Stimulated activated CD4-positive, alpha-beta T cell treated with anti-CD3 and anti-CD28 coated beads, Interleukin-12 subunit alpha, Interleukin-12 subunit beta, amount 100 ng/mL, for 4 hours (primary cell): ENCODE data around the gene RHOF.
"Not testable (repeated sequence)": the region's sequence is repeated elsewhere in the genome, so short reads cannot be mapped to it uniquely, and the experiment has no call there.

Experiments
- DNase-seq: peaks from one replicate; pipeline ENCODE4 v3.0.0-alpha.2; 2020

Gene RHOF

DNA sequence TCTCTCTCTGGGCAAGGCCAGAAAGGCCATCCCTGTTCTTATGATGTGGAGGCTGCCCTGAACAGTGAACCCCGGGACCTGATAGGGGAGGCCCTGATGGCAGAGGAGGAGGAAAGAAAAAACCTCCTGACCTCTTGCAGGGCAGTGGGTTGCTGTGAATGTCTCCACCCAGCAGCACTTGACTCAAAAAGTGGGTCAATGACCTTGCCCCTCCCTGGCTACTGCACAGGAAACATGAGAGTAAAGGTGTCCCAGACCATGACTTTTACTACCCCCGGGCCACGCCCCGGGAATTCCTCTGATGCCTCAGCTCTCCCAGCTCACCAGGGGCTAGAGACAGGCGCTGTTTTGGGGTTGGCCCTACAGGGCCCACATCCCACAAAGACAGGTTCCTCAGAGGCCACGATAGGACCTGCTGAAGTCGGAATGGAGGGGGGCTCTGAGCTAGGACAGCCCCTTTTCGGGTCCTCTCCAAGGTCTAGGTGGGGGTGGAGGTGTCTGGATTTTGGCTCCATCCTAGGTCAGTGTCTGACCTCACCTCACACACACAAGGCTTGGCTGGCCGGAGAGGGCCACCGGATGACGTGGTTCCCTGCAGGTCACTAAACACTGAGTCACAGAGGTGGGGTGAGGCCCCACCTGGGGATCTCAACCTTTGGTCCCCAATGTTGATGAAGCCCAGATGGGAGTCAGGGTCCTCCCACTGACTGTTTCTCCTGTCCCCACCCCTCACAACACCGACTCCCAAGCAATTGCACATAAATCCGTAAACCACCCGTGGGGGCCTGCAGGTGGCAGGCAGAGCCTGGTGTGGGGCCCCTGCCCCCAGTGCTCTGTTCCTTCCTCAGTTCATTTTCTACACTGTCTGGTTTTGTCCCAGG is 1.6 kb downstream of the RHOF start:
- DNase-seq: no peak

- not testable (repeated sequence) for DNase-seq
These were observed 2.7 kb downstream of the RHOF start for GRCh38 chr12:121790785-121791184.

- DNase-seq: peak; percentile 89
These were observed 3.4 kb downstream of the RHOF start for GRCh38 chr12:121789800-121790728.

DNA sequence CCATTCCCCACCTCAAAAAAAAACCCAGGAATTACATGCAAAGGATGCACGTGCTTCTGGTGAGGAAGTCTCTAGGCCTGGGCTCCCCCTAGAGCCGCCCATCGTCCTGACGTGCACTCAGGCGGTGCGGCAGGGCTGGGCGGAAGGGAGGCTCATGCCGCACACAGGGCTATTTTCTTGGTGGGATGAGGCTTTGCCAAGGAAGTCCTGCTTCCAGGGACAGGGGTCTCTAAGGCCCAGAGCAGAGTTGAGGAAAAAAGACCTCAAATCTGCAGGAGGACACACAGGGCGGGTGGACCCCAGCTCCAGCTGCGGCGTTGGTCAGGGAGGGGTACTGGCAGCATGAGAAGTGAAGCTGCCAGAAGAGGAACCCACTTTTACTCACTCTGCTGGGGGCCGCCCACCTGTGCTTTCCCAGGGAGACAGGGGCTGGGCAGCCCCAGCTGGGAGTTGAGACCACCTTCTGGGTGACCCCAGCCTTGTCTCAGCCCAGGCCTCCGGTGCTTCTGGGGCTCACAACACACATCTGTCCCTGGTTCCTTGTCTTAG is 4.2 kb downstream of the RHOF start:
- no peak for DNase-seq

DNA sequence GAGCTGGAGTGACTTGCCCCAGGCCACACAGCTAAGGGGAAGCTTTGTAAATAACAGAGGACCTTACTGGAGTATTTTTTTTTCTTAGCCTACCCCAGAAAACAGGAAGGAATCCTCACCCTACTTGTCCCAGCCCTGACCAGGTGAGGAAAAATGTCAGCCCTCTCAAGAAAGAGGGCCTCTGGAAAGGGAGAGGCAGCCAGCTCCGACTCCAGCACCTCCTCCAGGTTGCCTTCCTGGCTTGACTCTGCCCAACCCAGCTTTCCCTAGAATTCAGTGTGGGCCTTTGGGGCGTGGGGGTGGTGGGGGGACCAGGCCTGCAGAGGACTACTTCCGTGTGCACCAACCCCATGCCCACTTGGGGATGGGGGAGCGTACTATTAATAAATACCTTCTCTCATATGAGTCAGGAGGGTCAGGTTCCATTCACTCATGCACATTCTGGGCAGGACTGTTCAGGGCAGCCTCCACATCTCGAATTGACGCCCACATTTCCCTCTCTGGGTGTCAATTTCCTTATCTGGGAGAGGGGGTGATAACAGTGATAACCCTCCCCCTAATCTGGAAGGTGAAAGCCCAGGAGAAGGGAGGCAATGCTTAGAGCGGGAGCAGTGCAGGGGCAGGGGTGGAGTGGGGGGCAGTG is 5.2 kb downstream of the RHOF start:
- no peak for DNase-seq

DNA sequence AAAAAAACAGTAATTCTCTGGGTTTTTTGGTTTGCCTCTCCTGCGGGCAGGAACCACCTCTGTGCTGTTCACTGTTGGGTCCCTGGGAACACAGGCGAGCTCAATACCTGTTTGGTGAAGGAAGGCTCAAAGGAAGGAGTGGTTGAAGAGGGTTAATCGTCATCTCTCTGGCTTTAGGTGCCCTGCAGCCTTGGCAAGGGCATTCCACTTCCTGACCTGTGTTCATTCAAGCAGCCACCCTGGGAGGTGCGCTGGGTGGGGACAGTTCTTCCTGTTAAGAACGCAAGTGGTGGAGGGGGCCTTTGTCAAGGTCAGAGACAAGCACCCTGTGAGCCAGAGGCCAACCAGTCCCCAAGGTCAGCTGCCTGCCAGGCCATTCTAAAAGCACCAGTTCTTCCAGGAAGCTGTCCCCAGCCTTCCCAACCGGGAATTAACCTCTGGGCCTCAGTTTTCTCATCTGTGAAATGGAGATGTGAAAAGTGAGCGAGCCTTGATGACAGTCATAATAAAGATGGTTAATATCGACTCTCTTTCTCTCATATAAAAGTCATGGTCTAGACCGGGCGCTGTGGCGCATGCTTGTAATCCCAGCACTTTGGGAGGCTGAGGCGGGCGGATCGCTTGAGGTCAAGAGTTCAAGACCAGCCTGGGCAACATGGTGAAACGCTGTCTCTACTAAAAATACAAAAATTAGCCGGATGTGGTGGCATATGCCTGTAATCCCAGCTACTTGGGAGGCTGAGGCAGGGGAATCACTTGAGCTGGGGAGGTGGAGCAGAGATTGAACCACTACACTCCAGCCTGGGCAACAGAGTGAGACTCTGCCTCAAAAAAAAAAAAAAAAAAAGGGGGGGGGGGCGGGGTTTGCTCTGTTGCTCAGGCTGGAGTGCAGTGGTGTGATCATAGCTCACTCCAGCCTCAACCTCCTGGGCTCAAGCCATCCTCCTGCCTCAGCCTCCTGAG is 6.1 kb downstream of the RHOF start:
- no peak for DNase-seq

DNA sequence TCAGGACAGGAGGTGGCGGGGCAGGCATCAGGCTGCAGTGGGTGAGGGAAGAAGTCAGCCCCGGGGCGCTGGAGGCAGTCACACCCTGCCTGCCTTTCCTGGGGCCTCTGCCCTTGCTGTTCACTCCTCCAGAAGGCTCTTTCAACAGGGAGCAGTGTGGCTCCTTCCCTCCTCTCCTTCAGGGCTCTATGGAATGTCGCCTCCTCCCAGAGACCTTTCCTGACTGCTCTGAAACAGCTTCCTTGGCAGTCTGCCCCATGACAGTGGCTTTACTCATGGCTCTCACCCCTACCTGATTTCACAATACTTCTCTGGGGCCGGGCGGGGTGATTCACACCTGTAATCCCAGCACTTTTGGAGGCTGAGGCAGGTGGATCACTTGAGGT is 7.1 kb downstream of the RHOF start:
- no peak for DNase-seq

DNA sequence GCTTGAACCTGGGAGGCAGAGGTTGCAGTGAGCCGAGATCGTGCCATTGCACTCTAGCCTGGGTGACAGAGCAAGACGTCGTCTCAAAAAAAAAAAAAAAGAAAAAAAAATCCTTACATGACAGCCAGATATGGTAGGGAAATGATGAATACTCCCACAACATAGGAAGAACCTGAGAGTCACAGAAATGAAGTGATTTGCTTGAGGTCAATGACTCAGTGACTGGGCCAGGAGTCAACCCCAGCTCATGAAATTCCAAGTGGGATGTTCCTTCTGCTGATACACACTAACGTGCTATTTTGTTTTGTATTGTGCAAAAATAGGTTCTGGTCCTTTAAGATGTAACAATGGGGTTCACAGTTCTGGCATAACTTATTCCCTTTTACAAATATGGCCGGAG is 9.0 kb downstream of the RHOF start:
- DNase-seq: no peak

DNA sequence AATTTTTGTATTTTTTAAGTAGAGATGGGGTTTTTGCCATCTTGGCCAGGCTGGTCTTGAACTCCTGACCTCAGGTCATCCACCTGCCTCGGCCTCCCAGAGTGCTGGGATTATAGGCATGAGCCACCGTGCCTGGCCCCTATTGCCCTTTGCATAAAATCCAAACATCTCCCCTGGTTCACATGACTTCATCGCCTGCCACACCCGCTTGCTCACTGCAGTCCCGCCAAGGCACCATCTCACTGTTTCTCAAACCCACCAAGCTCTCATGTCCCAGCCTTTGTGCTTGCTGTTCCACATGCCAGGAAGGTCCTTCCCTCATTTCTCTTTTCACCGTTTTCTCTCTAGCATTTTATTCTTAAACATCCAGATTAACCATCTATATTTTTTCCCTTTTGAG is 9.7 kb downstream of the RHOF start:
- DNase-seq: no peak

GRCh38 chr12:121781998-121782979 is 11.2 kb downstream of the RHOF start:
- no peak for DNase-seq

GRCh38 chr12:121781484-121781997 is 11.9 kb downstream of the RHOF start:
- DNase-seq: no peak

DNA sequence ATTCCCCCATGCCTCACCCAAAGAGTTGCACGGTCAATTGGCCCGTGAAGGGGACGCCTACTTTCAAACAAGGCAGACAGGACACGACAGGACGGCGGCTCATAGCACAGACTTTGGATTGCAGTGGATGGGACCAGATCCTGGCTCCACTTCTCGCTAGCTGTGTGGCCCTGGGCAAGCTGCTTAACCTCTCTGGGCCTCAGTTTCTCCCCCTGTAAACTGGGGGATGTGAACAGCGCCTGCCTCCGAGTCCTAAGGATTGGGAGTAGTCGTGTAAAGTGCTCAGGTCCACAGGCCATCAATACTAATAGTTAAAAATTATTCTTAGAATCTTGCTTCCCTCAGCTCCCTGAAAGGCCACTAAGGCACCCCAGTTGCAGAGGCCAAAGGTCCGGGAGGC is 13.1 kb downstream of the RHOF start:
- no peak for DNase-seq

GRCh38 chr12:121779422-121779895 is 14.0 kb downstream of the RHOF start:
- no peak for DNase-seq

DNA sequence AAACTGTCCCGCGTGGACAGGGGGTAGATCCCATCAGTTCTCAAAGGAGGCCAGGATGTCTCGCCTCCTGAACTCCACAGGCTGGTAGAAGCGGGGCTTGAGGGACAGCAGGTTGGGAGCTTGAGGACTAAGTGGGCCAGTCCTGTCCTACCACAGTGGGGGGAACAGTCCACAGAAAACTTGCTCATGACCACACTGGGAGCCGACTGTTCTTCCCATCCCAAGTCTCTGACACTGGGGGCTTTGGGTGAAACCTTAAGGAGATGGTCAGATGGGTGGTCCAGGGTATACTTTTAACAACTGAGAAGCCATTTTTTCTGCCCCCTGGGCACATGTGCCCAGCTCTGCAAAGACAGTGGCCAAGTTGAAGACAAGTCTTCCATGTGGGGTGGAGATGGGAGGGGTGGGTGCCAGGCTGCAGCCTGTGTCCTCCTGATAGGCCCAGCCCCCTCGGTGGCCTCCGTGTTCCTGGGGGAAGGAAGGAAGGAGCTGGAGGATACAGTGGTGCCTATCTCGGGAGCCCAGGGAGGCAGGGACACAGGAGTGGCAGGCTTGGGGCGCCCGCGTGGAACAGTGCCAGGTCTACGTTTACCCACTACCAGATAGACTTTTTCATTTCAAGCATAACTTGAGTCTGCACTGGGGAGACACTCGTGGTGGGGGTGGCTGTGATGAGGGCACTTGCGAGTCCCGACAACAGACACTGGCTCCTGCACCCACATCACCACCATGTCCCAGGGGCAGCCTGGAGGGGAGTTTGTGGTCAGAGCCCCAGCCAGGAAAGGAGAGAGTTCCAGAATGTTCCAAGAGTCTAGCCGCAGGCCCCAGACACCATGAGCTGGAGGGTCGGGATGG is 14.7 kb downstream of the RHOF start:
- no peak for DNase-seq

DNA sequence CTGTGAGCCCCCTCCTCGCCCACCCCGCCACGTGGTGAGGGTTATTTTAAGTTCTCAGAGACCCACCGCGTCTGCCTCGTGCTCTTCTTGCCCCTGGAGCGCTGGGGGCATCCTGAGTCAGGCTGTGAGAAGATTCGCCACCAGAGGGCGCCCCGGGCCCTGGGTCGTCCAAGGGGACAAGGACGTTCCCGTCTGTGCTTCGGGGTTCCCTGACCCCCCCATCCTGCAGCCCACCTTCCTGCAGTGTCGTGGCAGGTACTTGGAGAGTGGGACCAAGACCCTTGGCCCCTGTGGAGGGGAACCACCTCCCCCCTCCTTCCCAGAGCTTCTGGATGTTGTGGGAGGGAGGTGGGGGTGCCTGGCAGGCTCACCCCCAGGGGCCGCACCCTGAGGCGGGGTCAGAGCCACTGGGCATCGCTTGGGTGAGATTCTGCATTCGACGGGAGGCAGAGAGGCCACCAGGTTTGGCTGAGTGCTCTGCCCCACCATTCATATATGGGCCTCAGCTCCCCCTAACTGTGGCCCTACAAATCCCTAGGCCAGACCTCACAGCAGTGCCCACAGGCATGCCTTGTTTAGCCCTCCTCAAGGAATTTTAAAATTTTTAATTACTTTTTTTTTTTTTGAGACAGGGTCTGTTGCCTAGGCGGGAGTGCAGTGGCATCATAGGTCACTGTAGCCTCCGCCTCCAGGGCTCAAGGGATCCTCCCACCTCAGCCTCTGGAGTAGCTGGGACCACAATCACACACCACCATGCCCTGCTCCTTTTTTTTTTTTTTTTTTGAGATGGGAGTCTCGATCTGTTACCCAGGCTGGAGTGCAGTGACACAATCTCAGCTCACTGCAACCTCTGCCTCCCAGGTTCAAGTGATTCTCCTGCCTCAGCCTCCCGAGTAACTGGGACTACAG is 17.0 kb downstream of the RHOF start:
- DNase-seq: peak; percentile 95

DNA sequence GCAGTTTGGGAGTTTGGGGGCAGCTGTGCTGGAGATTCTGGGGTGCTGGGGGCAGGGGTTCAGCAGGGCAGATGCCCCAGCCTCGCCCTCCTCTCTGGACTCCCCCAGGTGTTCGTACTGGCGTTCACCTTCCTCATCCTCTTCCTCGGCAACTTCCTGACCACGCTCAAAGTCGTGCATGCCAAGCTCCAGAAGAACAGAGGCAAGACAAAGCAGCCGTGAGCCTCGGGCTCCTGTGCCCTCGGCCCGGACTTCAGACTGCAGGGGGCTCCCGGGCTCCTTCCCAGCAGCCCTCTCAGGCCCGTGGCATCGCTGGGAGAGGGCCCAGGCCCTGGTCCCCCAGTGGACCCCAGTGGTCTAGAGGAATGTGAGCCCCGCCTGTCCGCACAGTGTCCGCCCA is 18.0 kb downstream of the RHOF start:
- DNase-seq: no peak

DNA sequence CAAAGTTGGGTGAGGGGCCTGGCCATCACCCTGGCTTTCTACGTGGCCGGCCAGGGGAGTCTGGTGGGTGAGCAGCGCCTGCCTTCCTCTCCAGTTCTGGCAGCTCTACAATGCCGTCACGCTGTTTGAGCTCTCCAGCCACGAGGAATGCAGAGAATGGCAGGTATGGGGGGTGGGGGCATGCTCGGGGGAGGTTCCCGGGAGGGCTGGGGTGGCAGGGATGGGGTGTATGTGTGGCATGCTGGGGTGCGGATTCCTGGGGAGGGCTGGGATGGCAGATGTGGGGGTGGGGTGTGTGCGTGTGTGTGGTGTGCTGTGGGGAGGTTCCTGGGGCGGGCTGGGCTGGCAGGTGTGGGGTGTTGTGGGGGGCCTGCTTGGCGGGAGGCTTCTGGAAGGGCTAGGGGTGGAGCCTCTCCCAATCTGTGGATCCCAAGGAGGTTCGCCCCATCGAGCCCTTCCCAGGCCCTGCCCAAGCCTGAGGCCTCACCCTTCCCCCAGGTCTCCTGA is 18.5 kb downstream of the RHOF start:
- DNase-seq: no peak
